Neural cell (in vitro differentiated cells): ENCODE results near the gene EID2.

ENCODE experiments used
- RAD21 ChIP-seq: fragments of 450-650 bp; conservative IDR thresholded peaks from 2 replicates; pipeline ENCODE4 v1.6.1; 2014; ENCODE audit warnings: antibody characterized with exemption, mild to moderate bottlenecking, moderate library complexity
- TF ChIP-seq, protein P1 (sequence below): fragments of 450-650 bp; IDR thresholded peaks from 2 replicates; pipeline ENCODE4 v1.5.1; 2014; ENCODE audit warnings: antibody characterized with exemption, mild to moderate bottlenecking, moderate library complexity; ENCODE audit not compliant: poor library complexity, severe bottlenecking

DNA sequence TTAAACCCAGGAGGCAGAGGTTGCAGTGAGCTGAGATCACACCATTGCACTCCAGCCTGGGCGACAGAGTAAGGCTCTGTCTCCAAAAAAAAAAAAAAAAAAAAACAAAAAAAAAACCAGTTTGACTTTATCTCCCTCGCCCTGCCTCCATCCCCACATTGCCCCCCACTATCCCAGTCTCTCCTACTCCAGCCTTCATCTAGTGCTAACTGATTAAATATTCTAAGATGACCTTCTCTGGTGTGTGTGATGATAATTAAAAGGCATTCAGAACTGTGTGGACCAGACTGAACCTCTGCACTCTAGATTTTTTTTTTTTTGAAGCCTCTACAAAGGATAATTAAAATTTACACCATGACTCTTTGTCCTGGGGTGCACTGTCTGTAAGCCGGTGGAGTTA lies 47.2 kb downstream of the EID2 start:
- TF ChIP-seq, protein P1, sequence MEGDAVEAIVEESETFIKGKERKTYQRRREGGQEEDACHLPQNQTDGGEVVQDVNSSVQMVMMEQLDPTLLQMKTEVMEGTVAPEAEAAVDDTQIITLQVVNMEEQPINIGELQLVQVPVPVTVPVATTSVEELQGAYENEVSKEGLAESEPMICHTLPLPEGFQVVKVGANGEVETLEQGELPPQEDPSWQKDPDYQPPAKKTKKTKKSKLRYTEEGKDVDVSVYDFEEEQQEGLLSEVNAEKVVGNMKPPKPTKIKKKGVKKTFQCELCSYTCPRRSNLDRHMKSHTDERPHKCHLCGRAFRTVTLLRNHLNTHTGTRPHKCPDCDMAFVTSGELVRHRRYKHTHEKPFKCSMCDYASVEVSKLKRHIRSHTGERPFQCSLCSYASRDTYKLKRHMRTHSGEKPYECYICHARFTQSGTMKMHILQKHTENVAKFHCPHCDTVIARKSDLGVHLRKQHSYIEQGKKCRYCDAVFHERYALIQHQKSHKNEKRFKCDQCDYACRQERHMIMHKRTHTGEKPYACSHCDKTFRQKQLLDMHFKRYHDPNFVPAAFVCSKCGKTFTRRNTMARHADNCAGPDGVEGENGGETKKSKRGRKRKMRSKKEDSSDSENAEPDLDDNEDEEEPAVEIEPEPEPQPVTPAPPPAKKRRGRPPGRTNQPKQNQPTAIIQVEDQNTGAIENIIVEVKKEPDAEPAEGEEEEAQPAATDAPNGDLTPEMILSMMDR: no peak
- TF ChIP-seq RAD21: no peak
